ENCODE results near the gene SLC18B1.
"Not testable (repeated sequence)": the region's sequence is repeated elsewhere in the genome, so short reads cannot be mapped to it uniquely, and the experiment has no call there.

Gene SLC18B1

DNA sequence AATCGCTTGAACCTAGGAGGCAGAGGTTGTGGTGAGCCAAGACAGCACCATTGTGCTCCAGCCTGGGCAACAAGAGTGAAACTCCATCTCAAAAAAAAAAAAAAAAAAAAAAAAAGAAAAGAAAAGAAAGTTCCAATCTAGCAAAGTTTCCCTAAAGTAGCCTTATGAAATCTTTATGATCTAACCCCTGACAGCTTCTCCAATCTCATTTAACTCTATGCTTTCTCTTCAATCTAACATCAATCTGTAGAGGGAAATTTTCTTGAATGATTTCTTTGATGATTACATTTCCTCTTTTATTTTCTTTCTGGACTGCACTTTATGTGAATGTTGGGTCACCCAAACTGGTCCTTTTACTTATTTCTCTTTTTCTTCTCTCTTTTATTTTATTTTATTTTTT, 2.2 kb upstream of the SLC18B1 start:
- no peak for DNase-seq (ENCODE audit: low read depth in 1 of 2, low spot score in 1 of 2)

DNA sequence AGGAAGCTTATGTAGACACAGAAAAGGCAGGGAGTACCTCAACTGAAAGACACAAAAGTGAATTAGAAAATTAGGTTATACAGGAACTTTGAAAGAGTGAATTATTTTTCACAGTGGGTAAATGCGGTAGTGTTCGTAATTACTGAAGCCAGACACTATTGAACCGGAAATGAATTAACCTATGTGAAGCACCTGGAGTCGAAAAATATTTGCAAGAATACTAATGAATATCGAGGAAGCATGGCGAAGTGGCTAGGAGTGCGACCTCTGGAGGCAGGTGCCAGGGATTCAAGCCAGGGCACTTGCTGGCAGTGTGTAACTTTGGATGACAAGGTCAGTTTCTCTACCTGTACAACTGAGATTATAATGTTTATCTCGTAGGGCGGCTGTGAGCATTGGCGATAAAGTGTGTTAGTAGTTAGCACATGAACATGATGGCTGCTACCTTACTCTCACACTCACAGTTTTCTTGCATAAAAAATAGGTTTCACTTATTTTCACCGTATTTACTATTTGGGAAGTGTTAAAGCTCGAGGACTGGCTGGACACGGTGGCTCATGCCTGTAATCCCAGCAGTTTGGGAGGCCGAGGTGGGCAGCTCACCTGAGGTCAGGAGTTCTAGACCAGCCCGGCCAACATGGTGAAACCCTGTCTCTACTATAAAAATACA, 567 bp upstream of the SLC18B1 start:
- DNase-seq (ENCODE audit: low read depth in 1 of 2, low spot score in 1 of 2): peak; percentile 41 to 48

DNA sequence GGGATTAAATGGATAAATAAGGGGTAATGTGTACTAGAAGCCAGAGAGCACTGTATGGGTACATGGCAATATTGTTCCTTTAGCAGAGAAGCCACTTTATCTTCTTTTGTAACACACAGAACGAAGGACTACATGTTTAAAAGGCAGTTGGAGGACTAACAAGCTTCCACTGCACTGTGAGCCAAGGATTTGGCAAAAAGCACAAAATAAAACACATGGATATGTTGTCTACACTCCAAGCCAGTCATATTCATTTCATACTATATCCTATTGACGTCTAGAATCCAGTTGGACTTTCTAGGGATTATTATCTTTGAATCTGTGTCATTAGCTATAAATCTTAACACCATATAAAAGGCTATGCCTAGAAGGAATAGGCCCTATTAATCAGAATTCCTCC, 3.0 kb downstream of the SLC18B1 start:
- no peak for DNase-seq (ENCODE audit: low read depth in 1 of 2, low spot score in 1 of 2)

DNA sequence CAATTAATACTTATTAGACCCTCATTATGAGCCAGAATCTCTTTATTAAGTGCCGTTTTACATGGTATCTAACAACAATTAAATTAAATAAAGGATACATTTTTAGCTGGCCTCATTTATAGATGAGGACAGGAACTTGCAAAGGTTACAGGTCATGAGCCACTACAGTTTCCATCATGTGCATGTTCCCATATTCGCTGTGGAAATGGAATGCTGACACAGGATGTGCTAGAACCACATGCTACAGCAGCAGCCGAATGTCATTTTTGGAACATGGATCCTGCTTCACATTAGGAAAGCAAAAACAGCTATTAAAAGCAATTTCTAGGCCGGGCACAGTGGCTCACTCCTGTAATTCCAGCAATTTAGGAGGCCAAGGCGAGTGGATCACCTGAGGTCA, 5.9 kb downstream of the SLC18B1 start:
- no peak for DNase-seq (ENCODE audit: low read depth in 1 of 2, low spot score in 1 of 2)

DNA sequence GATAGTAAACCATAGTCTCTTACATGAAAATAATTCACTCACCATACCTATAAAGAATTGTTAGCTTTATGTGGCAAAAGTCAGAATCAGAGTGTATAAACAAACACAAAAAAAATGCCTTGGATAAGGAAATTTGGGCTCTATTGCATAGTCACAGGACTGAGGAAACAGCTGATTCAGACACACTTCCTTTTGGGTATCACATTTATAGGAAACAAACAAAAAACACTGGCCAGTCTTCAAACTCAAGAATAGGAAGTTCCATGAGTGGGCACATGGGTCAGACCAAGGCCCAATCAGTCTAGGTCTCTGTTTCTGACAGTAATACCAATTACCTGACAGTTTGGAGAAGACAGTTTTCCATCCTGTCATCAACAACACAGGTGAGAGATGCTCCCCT, 8.0 kb downstream of the SLC18B1 start:
- DNase-seq (ENCODE audit: low read depth in 1 of 2, low spot score in 1 of 2): no peak

DNA sequence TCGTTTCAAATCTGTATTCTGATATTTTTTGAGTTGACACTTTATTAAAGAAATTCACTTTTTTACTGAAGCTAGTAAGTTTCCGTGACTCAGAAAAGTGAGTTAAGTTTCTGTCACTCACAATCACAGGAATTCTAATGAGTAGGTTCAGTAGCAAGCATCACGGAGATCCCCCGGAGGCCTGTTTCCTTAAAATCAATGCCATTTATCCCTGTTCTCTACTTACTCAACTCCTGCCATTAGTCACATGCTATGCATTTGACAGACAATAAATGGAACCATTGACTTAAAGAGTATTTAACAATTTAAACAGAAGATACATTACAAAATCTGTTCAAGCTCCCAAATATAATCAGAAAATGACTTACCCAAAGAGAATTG, 9.1 kb downstream of the SLC18B1 start:
- no peak for DNase-seq (ENCODE audit: low read depth in 1 of 2, low spot score in 1 of 2)

DNA sequence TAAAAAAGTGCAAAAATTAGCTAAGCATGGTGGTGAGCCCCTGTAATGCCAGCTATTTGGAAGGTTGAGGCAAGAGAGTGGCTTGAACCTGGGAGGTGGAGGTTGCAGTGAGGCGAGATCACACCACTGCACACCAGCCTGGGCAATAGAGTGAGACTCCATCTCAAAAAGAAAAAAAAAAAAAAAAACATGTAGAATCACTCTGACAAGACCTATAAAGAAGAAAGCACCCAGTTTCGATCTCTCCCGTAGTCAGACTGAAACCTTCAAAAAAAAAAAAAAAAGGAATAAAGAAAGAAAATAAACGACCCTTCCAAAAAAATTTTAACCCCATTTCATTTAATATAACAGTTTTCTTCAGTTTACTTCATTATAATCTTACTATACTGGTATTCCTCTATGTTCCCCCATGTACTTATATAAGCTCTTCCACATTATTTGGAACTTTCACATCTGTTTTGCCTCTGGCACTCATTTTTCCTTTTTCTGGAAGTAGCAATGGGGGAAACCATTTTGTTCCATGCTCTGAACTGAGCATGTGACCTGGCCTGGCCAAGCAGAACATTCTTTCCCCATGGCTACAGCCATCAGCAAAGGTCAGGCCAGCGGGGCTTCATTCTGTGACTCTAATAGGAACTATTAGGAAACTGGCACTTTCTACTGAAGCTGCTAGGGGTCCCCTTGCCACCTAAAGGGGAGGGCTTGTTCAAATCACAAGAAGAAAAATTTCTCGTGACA, 9.6 kb downstream of the SLC18B1 start:
- no peak for DNase-seq (ENCODE audit: low read depth in 1 of 2, low spot score in 1 of 2)

DNA sequence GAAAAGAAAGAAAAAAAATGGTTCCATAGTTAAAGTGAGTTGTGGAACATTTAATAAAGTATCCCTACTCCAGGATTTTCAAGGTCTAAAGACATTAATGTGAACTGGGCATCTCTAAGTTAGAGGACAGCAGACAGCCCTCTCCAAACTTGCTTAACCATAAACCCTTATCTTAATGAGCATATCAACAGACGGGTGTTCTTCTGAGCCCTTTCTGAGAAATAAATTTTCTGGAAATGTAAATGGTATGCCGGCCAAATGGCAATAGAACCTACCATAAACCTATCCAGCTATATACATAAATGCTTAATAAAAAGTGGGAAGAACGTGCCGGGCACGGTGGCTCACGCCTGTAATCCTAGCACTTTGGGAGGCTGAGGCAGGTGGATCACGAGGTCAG, 12.5 kb downstream of the SLC18B1 start:
- no peak for DNase-seq (ENCODE audit: low read depth in 1 of 2, low spot score in 1 of 2)

DNA sequence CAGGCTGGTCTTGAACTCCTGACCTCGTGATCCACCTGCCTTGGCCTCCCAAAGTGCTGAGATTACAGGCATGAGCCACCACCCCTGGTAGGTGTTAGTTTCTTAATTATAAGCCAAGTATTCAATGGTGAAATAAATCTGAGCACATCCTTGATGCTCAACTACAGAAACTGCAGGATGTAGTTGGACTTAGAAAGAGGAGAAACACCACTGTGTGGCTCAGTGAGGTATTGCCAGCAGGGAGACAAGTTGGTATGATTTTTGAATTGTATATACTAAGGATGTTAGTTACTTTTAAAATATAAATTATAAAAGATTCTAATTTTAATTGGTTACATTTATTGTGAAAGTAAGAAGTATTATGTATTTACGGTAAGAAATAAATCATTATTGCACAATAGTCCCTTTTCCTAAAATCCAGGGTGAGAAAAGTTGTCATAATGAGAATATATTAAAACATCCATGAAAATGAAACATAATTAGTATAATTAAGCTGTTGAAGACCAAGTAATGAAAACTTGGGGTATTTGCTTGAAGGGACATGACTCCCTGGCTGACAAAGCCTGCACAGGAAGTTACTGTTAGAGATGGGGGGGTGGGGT, 17.6 kb downstream of the SLC18B1 start:
- no peak for DNase-seq (ENCODE audit: low read depth in 1 of 2, low spot score in 1 of 2)

DNA sequence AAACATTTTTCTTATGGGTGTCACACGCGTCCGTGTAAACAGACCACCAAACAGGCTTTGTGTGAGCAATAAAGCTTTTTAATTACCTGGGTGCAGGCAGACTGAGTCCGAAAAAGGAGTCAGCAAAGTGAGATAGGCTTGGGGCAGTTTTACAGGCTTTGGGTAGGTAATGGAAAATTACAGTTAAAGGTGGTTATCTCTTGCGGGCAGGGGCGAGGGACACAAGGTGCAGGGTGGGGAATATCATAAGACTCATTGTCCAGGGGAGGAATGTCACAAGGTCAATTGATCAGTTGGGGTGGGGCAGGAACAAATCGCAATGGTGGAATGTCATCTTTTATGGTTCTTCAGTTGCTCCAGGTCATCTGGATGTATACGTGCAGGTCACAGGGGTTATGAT, 20.6 kb downstream of the SLC18B1 start:
- DNase-seq (ENCODE audit: low read depth in 1 of 2, low spot score in 1 of 2): not testable (repeated sequence)

DNA sequence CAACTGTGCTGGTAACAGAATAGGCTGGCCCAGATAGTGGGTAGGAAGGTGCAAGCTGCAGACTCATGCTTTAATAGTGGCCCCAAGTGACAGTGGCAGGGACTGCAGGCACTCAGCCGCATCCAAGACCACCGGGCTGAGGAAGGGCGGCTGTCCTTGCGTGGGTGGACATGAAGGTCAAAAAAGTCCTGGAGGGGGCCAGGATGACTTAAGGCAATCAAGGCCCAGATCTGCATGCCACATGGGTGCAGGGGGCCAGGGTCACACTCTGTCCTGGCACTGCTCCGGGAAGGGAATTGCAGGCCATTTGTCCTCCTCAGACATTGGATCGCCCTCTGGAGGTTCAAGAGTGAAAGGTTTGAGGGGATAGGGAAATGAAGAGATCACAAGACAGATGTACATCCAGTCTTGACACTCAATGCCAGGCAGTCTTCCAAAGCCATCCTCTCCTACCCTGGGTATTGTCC, 30.4 kb downstream of the SLC18B1 start:
- DNase-seq (ENCODE audit: low read depth in 1 of 2, low spot score in 1 of 2): no peak

DNA sequence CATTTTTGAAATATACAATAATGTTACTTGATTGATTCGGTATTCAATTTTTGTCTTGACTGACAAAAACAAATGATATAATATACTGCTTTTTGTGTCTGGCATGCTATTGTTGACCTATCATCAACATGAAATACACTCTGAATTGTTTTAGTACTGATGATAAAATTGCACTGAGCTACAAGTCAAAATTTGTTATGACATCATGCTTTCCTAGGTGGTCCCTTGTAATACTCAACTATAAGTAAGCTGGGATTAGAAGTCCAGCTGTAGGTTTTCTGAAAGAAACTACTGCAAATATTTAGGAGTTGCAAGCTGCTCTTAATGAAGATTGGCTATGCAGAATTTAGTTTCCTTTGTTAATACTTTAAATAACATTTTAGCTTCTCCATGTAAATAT, 32.9 kb downstream of the SLC18B1 start:
- no peak for DNase-seq (ENCODE audit: low read depth in 1 of 2, low spot score in 1 of 2)

DNA sequence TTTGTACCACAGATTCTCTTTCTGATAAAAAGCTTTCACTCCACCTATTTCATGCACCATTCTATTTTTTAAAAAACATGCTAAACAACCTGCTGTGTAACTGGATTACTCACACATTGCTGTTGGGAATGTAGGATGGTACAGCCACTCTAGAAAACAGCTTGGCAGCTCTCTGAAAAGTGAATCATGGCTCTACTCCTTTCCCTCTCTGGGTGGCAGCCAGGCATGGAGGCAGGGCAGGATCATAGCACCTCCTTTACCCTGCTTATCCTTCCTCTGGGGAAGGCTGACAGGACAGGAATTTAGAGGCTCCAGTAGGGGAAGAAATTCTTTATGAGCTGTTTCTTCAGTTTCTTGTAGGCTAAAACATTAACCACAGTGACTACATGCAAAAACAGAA, 34.1 kb downstream of the SLC18B1 start:
- no peak for DNase-seq (ENCODE audit: low read depth in 1 of 2, low spot score in 1 of 2)

DNA sequence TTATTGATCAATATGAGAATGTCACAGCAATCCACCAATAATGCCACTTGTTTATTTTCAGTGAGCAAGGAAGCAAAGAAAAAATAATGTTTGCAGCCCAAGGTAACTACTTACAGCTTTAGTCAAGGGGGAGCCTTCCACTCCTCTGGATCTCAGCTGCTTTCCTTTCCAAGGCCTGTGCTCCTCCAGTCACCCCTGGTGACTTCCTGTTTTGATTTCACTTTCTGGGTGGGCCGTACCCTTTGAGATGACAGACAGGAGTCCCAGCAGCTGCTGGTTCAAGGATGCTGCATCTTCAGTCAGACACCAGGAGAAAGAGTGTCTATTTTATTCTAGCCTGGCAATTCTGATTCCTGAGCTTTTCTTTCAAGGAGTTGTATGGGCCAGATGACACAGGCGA, 35.2 kb downstream of the SLC18B1 start:
- peak; percentile 3 to 6 for DNase-seq (ENCODE audit: low read depth in 1 of 2, low spot score in 1 of 2)

DNA sequence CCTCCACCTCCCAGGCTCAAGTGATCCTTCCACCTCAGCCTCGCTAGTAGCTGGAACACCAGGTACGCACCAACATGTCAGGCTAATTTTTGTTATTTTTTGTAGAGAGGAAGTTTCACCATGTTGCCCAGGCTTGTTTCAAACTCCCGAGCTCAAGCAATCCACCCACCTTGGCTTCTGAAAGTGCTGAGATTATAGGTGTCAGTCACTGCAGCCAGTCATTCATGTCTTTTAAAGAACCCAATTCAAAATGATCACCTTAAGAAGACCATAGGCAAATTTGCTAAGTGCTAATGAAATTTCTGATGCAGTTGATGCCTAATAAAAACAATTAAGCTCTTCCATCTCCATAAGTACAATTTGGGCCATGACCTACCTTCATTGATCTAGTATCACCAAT, 38.2 kb downstream of the SLC18B1 start:
- no peak for DNase-seq (ENCODE audit: low read depth in 1 of 2, low spot score in 1 of 2)

DNA sequence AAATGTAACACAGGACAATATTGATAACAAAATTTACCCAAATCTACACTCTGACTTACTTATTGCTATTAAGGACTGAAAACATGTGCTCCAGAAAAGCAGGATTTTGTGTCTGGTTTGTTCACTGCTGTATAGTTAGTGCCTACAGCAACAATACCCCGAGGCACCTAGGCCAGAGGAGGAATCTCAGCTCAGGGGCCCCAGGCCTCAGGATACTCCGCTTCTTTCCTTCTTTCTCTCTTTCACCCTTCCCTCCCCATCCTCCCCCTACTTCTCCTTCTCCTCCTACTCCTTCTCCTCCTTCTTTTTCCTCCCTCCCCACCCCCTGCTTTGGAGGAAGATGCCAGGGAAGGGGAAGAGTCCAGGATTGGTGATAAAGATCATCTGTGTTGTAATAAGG, 39.7 kb downstream of the SLC18B1 start:
- DNase-seq (ENCODE audit: low read depth in 1 of 2, low spot score in 1 of 2): no peak

DNA sequence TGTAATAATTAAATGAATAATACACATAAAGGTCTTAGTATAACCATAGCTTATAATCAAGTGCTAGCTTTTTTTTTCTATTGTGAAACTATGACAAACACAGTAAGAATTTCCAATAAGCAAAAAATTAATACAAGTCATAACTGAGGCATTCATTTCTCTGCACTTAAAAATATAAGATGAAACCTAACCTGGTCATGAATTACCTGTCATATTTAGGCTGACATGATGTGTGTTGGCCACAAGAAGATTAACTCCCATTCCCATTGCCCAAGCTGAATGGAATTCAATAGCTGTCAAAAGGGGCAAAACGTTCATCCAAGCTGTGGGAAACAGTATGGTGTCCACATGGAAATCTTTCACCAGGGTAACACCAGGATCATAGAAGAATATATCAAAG, 46.2 kb downstream of the SLC18B1 start:
- DNase-seq (ENCODE audit: low read depth in 1 of 2, low spot score in 1 of 2): no peak

DNA sequence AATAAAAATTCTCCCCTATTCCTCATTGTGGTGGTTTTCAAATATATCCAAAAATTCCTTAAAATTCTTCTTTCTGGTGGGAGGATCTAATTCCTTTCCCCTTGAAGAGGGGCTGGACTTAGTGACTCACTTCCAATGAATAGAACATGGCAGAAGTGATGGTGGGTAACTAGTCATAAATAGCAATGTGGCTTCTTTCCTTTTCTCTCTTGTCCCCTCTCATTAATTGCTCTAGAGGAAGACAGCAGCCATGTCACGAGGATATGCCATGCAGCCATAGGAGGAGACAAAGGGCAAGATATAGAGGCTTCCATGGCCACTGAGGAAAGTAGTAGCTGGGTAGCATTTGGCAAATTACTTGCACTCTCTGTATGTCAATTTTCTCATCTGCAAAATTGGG, 46.6 kb downstream of the SLC18B1 start:
- DNase-seq (ENCODE audit: low read depth in 1 of 2, low spot score in 1 of 2): no peak

DNA sequence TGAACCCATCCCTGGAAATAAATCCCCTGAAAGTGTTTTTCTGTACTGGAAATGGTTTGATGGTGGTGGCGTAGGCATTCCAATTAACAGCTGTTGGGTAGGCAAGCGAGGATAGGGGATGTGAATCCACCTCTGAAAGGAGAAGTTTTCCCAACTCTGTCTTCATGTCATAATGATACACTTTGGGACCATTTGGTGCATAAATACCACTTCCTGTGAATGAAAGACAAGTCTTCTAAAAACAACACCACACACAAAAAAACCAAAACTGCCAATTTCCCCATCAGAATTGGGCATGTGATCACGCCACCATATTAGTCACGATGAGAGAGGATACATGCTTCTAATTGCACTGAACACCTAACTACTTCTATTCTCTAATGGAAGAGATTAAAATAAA, 47.1 kb downstream of the SLC18B1 start:
- DNase-seq (ENCODE audit: low read depth in 1 of 2, low spot score in 1 of 2): no peak

DNA sequence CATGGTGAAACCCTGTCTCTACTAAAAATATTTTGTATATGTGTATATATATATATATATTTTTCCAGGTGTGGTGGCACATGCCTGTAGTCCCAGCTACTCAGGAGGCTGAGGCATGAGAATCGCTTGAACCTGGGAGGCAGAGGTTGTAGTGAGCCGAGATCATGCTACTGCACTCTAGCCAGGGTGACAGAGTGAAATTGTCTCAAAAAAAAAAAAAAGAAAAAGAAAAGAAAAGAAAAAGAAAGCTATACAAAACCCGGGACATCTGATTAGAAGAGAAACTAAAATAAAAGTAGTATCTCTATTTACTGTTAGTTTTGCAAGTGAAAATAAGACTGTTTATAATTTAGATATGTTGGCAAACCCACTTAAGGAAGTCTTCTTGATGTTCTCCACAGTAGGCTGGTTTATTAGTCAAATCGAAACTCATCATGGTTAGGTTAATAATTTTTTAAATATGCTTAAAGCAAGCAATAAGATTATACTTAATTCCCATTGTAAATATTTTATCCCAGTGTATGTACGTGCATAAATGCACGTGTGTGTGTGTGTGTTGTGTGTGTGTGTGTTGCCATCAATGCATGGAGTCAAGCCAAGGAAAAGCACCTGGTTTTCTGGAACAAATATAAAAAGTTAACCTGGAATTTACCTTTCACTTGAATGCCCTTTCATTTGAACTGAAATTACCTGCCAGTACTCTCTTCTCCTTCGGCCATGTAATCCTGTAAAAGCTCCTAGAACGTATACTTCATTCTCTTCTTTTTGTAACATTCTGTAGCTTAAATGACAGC, 47.8 kb downstream of the SLC18B1 start:
- no peak for DNase-seq (ENCODE audit: low read depth in 1 of 2, low spot score in 1 of 2)

DNA sequence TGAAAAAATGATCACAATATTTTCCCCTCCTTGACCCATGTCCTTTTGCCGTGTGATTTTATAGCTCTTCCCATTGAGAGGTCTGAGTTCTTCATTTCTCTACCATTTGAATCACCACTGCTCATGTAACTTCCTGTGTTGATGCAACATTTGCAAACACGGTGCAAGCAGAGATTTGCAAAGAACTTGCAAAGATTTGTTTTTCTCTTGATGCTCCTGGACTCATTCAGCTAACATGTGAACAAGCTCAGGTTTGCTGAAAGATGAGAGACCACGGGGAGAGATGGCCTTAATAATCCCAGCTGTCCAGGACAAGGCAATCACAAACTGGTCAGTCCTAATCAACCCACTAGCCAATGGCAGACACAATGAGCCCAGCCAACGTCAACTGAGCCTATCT, 49.3 kb downstream of the SLC18B1 start:
- no peak for DNase-seq (ENCODE audit: low read depth in 1 of 2, low spot score in 1 of 2)

DNA sequence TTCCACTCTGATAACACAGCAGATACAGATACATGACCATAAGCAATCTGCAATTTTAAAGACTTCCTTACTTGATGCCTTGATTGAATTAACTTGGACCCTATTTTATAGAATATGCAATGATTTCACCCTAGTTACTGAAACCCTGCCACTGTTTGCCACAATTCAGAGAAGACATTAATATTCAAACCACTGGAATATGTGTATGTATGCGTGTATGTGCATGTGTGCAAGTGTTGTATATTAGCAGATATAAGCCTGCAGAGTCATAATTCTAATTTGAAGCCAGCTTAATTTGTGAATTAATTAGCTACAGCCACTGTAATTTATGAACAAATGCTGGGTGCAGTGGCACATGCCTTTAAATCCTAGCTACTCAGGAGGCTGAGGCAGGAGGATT, 50.0 kb downstream of the SLC18B1 start:
- DNase-seq (ENCODE audit: low read depth in 1 of 2, low spot score in 1 of 2): no peak

All from activated T-helper 1 cell treated with anti-CD3 and anti-CD28 coated beads, Interleukin-2, amount 50 U/mL, for 16 hours (primary cell).